DOHH2 (cell line): ENCODE data around the gene TMEM50B.

Experiments
- H3F3A ChIP-seq: fragments of 200-600 bp; sonication (generic), shearing (Covaris generic); 2 replicates; pipeline ENCODE4 v1.6.0; 2016; ENCODE audit warnings: antibody characterized with exemption, mild to moderate bottlenecking; ENCODE audit not compliant: control insufficient read depth, insufficient read depth
- H3K27ac ChIP-seq: fragments of 200-600 bp; sonication (generic); 2 replicates; pipeline ENCODE4 v1.5.1; 2014; ENCODE audit warnings: low read depth, mild to moderate bottlenecking, low read length, moderate library complexity
- H3K27me3 ChIP-seq: fragments of 200-600 bp; sonication (generic); 2 replicates; pipeline ENCODE4 v1.6.1; 2014; ENCODE audit warnings: mild to moderate bottlenecking, low read length, mixed read lengths; ENCODE audit not compliant: control insufficient read depth
- H3K36me3 ChIP-seq: fragments of 200-600 bp; sonication (generic); 2 replicates; pipeline ENCODE4 v1.6.1; 2014; ENCODE audit warnings: mild to moderate bottlenecking, low read length, moderate library complexity, mixed read lengths; ENCODE audit not compliant: control insufficient read depth
- H3K4me1 ChIP-seq: fragments of 200-600 bp; sonication (generic); 2 replicates; pipeline ENCODE4 v1.6.1; 2014; ENCODE audit warnings: mild to moderate bottlenecking, low read length, mixed read lengths; ENCODE audit not compliant: control insufficient read depth
- H3K4me2 ChIP-seq: fragments of 200-600 bp; sonication (generic); 2 replicates; pipeline ENCODE4 v1.6.0; 2014; ENCODE audit warnings: mild to moderate bottlenecking, low read length, moderate library complexity
- H3K4me3 ChIP-seq: fragments of 200-600 bp; sonication (generic); 2 replicates; pipeline ENCODE4 v1.5.1; 2014; ENCODE audit warnings: mild to moderate bottlenecking, low read length, mixed read lengths
- H3K79me2 ChIP-seq: fragments of 200-600 bp; sonication (generic); 2 replicates; pipeline ENCODE4 v1.6.1; 2014; ENCODE audit warnings: mild to moderate bottlenecking, low read length, mixed read lengths; ENCODE audit not compliant: control insufficient read depth
- H3K9me2 ChIP-seq: fragments of 200-600 bp; sonication (generic); replicated peaks from 2 replicates; pipeline ENCODE4 v1.6.1; 2014; ENCODE audit warnings: mild to moderate bottlenecking, low read length, mixed read lengths; ENCODE audit not compliant: control insufficient read depth
- H3K9me3 ChIP-seq: fragments of 200-600 bp; sonication (generic); 2 replicates; pipeline ENCODE4 v1.6.1; 2014; ENCODE audit warnings: antibody characterized with exemption, low read length, mixed read lengths; ENCODE audit not compliant: control insufficient read depth, insufficient read depth
- H4K20me1 ChIP-seq: fragments of 200-600 bp; sonication (generic); 2 replicates; pipeline ENCODE4 v1.6.0; 2014; ENCODE audit warnings: low read depth, mild to moderate bottlenecking, antibody characterized with exemption, low read length, moderate library complexity; ENCODE audit not compliant: control insufficient read depth, insufficient read depth
- CTCF ChIP-seq: fragments of 200-600 bp; sonication (generic); IDR thresholded peaks from one replicate; pipeline ENCODE4 v1.5.1; 2014; ENCODE audit warnings: antibody characterized with exemption, mild to moderate bottlenecking, low read depth, low read length; ENCODE audit not compliant: poor library complexity, severe bottlenecking
- EZH2phosphoT487 ChIP-seq: fragments of 200-600 bp; sonication (generic); IDR thresholded peaks from 2 replicates; pipeline ENCODE4 v1.6.1; 2017; ENCODE audit warnings: borderline replicate concordance, mild to moderate bottlenecking, antibody characterized with exemption, low read length, moderate library complexity, mixed read lengths

TMEM50B gene

GRCh38 chr21:33418691-33419090 is 61.1 kb downstream of the TMEM50B start:
- TF ChIP-seq EZH2phosphoT487 = no peak
- TF ChIP-seq CTCF = no peak
- Histone ChIP-seq H3K4me1 (no peaks in the 10 kb centered on the region), H3K36me3 (peaks cover 78% of the 10 kb centered on the region), H3F3A (peaks cover 2% of the 10 kb centered on the region; the same call in 1 of the 2 replicates), H3K79me2 (peaks cover 74% of the 10 kb centered on the region), H3K27me3 (no peaks in the 10 kb centered on the region), H3K4me2 (no peak overlapping the region), H3K9me3 (no peaks in the 10 kb centered on the region), H3K27ac (no peak overlapping the region), H3K4me3 (no peak overlapping the region), H4K20me1 (no peaks in the 10 kb centered on the region), H3K9me2 (no peaks in the 10 kb centered on the region)

GRCh38 chr21:33414926-33415325 is 64.8 kb downstream of the TMEM50B start:
- Histone ChIP-seq H3K9me3 (no peaks in the 10 kb centered on the region), H3K4me3 (no peak overlapping the region), H3K27me3 (no peaks in the 10 kb centered on the region), H3K27ac (no peak overlapping the region), H3K4me1 (peaks cover 20% of the 10 kb centered on the region), H4K20me1 (peaks cover 3% of the 10 kb centered on the region; the same call in 1 of the 2 replicates), H3K79me2 (peaks cover 94% of the 10 kb centered on the region), H3K9me2 (no peaks in the 10 kb centered on the region), H3K4me2 (no peak overlapping the region), H3K36me3 (peaks cover 81% of the 10 kb centered on the region), H3F3A (peaks cover 2% of the 10 kb centered on the region; the same call in 1 of the 2 replicates)
- TF ChIP-seq CTCF = no peak
- TF ChIP-seq EZH2phosphoT487 = no peak

GRCh38 chr21:33414068-33414467 is 65.7 kb downstream of the TMEM50B start:
- Histone ChIP-seq H3K9me3 (no peaks in the 10 kb centered on the region), H3K27me3 (no peaks in the 10 kb centered on the region), H4K20me1 (peaks cover 3% of the 10 kb centered on the region; the same call in 1 of the 2 replicates), H3K4me1 (peaks cover 24% of the 10 kb centered on the region), H3K27ac (no peak overlapping the region), H3K36me3 (peaks cover 80% of the 10 kb centered on the region), H3F3A (peaks cover 2% of the 10 kb centered on the region; the same call in 1 of the 2 replicates), H3K4me3 (no peak overlapping the region), H3K4me2 (no peak overlapping the region), H3K9me2 (no peaks in the 10 kb centered on the region), H3K79me2 (peaks cover 94% of the 10 kb centered on the region)
- TF ChIP-seq CTCF (no peak), EZH2phosphoT487 (no peak)
